LNCAP (cell line): ENCODE data around the gene MXRA7.

ENCODE experiments used
- TF ChIP-seq, protein P1 (sequence below): fragments of 450-650 bp; IDR thresholded peaks from 2 replicates; pipeline ENCODE4 v1.5.1; 2017; ENCODE audit warnings: mild to moderate bottlenecking

MXRA7 gene

DNA sequence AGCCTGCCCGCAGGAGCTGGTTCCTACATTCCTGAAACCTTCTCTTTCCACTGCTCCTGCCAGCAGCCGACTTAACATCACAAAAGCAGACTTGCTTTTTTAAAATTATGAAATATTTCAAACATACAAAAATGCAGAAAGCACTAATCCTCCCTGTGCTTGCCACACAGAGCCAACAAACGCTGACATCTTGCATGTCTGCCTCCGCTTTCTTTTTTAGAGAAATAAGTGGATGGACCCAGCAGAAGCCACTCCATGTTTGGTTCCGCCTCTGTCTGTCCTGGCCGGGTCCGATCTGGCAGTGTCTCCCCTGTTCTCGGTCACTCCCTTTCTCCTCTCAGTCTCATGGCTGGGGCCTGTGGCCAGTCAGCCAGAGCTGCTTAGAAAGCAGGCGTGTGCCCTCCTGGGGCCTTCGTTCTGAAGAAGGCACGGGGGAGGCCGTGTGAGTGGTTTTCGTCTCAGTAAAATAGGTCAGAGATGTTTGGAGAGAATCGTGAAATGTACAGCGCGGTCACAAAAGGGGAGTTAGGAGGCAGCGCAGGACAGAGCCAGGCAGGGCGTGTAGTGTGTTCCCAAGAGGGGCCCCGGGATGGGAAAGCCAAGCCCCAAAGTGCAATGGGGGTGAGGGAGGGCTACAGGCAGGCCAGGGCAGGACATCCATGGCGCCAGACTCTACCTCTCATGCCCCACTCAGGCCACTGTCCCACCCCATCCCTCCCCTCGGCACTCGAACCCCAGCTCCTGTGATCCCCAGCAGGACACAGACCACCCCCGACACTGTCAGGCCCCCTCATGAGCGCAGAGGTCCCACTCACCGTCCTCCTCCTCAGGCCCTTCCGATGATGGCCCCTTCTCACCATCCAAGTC, 23.2 kb downstream of the MXRA7 start:
- TF ChIP-seq, protein P1, sequence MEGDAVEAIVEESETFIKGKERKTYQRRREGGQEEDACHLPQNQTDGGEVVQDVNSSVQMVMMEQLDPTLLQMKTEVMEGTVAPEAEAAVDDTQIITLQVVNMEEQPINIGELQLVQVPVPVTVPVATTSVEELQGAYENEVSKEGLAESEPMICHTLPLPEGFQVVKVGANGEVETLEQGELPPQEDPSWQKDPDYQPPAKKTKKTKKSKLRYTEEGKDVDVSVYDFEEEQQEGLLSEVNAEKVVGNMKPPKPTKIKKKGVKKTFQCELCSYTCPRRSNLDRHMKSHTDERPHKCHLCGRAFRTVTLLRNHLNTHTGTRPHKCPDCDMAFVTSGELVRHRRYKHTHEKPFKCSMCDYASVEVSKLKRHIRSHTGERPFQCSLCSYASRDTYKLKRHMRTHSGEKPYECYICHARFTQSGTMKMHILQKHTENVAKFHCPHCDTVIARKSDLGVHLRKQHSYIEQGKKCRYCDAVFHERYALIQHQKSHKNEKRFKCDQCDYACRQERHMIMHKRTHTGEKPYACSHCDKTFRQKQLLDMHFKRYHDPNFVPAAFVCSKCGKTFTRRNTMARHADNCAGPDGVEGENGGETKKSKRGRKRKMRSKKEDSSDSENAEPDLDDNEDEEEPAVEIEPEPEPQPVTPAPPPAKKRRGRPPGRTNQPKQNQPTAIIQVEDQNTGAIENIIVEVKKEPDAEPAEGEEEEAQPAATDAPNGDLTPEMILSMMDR = no peak

DNA sequence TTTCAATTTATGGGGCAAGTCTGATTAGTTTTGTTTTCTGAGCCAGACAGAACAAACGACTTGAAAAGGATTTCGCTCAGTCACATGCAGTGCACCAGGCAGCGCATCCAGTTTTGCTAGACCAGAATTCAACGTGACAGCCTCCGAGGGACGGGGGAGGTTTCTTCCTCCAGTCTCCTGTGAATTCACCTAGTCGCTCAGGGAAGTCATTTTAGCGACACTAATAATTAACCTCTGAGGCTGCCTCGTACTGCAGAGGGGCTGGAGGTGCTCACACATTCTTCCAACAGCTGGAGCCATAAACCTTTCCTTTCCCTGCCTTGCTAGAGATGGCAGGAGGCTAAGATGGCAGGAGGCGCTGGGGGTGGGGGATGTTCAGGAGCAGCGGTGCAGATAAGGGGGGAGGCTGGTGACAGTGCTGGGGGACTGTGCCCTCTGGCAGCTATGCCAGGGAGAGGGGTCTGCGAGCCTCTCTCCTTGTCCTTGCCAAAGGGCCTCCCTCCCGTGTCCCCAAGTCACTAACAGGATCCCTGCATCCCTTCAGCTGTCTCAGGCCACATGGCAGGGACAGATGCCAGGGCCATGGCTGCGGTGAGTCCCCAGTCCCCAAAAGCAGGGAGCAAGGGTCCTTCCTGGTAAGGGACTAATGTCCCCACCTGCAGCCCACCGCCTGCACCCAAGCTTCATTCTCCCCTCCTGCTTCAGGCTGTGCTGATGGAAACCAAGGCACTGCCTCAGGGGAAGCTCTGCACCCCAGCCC, 24.0 kb downstream of the MXRA7 start:
- TF ChIP-seq, protein P1 = no peak

DNA sequence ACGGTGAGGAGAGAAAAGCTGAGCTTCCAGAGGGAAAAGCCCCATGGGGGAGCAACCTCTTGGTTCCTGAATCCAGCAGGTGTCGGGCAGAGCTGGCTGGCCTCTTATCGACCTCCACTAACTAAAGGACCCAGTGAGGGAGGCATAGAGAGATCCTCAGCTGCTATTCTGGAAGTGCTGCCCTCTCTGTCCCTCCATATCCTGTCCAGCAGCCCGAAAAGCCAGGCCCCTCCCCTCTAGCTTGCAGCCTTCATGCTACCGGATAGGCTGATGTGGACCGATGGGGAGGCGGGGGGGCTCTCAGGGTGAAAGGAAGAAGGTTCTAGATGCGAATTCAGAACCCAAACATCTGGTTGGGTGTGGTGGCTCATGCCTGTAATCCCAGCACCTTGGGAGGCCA, 24.9 kb downstream of the MXRA7 start:
- TF ChIP-seq, protein P1 = no peak

GRCh38 chr17:76685366-76685765, 25.4 kb downstream of the MXRA7 start:
- TF ChIP-seq, protein P1 = no peak

DNA sequence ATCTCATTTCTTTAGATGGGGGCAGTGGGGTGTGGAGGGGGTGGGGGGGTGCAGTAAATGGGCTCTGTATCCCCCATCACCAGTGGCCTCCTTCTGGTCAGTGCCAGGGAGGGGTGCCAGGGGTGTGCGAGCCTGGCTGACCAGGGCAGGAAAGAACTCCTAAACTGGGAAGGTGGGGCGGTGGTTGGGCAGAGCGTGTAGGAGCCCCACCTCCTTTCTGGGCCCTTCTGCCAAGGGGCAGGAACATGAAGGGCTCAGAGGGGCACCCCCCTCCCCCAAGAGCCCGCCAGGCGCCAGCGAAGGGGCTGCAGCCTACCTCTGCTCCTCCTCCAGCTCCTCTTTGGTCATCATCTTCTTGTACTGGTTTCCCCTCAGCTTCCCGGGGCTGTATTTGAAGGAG, 26.0 kb downstream of the MXRA7 start:
- TF ChIP-seq, protein P1 = no peak

DNA sequence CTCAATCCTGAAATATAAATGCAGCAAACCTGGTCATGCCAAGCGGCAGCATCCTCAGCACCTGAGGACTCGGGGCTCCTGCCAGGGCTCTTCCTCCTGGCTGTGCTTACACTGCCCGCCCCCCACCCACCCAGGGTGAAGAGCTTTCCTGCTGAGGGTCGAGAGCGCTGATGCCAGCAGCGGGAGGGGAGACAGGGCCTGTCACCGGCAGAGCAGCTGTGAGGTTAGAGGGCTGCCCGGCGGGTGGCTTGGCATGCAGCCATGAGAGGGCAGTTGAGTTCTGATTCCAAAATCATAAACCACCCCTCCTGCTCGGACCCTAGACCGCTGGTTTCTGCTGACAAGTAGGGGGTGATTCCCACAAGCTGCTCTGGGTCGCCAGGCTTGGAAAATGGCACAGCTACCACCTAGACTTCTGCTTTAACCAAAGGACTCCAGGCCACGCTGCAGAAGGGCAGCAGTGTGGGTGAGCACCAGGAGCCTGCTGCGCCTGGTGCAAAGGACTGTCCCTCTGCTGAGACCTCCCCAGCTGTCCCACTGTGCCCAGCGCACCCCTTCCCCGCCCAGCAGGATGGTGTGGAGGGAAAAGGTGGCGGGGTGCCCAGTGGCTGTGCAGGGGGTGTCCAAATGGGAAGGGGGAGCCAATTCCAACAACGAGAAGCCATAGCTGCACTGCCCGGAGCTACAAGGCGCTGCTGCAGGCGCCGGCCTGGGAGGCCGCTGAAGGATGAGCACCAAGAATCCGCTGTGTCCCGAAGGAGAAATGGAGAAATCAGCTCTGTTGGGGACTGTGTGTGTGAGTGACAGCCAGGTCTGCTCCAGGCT, 26.6 kb downstream of the MXRA7 start:
- TF ChIP-seq, protein P1 = no peak
